Stimulated activated memory B cell treated with anti-CD40 and anti-IgM and Interleukin-4, amounts not matched to agents 10 μg/mL and 1 μg/mL and 100 μg/mL, for 72 hours (primary cell): ENCODE results near the gene ACSF2.

Experiments used
- ATAC-seq: fragments of 150-1000 bp; cut with Tn5 transposase; 2 replicates; pipeline ENCODE4 v1.10.0; 2021
- H3K27ac Mint-ChIP-seq: one replicate; pipeline ENCODE4 v1.8.0; 2022; ENCODE audit warnings: mild to moderate bottlenecking, mixed read lengths
- H3K27me3 Mint-ChIP-seq: one replicate; pipeline ENCODE4 v1.8.0; 2022; ENCODE audit warnings: mixed read lengths
- H3K36me3 Mint-ChIP-seq: one replicate; pipeline ENCODE4 v1.8.0; 2022; ENCODE audit warnings: mixed read lengths
- H3K4me1 Mint-ChIP-seq: one replicate; pipeline ENCODE4 v1.8.0; 2022; ENCODE audit warnings: mixed read lengths
- H3K4me3 Mint-ChIP-seq: one replicate; pipeline ENCODE4 v1.8.0; 2022; ENCODE audit warnings: mild to moderate bottlenecking, moderate library complexity, mixed read lengths
- H3K9me3 Mint-ChIP-seq: one replicate; pipeline ENCODE4 v1.8.0; 2022; ENCODE audit warnings: mixed read lengths

The ACSF2 gene

DNA sequence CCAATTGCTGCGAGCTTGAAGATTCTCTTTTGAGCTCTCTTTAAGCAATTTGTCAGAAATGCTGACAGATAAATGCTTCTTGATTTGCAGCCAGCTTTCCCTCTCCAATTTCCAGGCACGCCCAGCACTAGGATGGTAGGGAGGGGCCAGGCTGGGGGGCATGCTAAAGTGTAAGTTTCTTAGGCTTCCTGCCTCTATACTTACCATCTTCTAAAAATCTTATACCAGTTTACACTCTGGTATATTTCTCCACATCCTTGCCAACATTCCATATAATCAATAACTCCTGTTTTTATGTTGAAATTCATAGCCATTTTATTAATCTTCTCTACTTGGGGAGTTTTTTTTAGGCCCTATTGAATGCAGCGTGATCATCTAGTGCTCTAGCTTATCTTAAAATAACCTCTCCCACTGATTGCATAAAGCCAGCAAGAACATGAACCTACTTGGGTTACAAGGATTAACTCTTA, 17.5 kb downstream of the ACSF2 start:
- Mint-ChIP-seq H3K36me3 (peaks cover 11% of the 10 kb centered on the region), H3K4me1 (peaks cover 10% of the 10 kb centered on the region), H3K27ac (no peak overlapping the region), H3K4me3 (no peak overlapping the region), H3K27me3 (no peaks in the 10 kb centered on the region), H3K9me3 (no peaks in the 10 kb centered on the region)
- ATAC-seq = no peak

DNA sequence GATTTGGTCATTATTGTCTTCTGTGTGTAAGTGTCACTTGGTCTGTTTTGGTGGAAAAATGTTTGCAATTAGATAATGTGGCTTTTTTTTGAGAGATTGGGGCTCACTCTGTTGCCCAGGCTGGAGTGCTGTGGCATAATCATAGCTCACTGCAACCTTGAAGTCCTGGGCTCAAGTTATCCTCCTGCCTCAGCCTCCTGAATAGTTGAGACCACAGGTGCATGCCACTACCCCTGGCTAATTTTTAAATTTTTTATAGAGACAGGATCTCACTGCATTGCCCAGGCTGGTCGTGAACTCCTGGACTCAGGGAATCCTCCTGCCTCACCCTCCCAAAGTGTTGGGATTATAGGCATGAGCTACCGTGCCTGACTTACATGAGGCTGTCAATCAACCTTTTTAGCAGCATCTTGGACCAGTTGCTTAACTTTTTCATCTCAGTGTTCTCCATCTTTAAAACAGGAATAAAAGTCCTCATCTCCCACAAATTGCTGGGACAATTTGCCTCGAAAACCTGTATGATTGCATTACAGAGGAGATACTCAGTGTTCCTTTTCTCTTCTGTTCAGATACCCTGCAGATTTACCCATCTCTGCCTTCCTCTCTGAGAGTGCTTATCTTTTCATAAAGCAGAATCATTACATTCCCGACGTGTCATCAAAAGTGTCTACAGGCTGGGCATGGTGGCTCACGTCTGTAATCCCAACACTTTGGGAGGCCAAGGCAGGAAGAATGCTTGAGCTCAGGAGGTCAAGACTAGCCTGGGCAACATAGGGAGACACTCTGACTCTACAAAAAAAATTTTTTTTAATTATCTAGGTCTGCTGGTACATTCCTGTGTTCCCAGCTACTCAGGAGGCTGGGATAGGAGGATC, 19.1 kb downstream of the ACSF2 start:
- Mint-ChIP-seq H3K4me3 (no peak overlapping the region), H3K9me3 (no peaks in the 10 kb centered on the region), H3K36me3 (peaks cover 11% of the 10 kb centered on the region), H3K27me3 (no peaks in the 10 kb centered on the region), H3K4me1 (peaks cover 10% of the 10 kb centered on the region), H3K27ac (no peak overlapping the region)
- ATAC-seq = no peak

DNA sequence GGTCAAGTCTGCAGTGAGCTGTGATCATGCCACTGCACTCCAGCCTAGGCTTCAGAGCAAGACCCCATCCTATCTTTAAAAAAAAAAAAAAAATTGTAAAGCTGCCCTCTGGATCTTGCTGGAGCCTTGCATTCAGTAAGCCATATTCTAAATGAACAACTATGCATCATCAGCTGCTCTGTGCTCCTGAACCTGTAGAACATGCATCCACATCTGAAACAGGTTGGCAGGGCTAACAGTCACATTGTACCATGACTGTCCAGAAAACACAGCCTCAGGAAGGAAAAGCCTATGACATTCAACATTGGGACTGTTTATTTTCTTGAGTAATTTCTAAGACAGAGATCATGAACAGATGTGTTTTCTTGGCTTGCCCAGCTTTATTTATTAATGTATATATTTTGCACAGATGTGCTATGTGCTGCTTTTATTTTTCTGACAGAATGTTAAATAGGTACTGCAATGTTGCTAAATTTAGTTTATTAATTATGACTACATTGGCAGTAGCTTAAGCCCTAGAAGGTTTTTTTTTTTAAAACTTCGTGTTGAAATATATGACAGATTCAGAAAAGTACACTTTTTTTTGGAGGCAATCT, 19.8 kb downstream of the ACSF2 start:
- H3K4me3 Mint-ChIP-seq = no peak overlapping the region
- ATAC-seq = no peak

DNA sequence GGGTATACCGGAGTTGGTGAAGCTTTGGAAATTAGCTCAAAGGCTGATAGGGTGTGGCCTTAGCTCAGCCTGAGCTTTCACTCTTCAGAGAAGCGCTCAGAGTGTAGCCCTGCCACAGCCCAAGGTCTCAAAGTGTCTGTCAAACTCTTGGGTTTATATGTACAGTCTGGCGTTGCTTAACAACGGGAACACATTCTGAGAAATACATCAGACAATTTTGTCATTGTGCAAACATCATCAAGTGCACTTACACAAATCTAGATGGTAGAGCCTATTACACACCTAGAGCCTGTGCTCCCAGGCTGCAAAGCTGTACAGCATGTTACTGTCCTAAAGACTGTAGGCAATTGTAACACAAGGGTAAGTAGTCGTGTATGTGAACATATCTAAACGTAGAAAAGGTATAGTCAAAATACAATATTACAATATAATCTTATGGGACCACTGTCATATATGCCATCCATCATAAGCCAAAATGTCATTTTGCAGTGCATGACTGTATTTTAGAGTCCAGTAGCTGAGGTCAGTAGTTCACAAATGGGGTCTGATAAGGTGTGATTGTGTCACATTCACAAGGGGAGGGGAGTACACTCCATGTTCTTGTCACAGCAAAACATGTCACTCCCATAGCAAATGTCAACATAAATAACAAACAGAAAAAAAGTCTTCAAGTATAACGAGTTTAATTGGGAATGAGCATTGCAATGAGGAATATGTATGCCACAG, 22.0 kb downstream of the ACSF2 start:
- no peak for ATAC-seq
- Mint-ChIP-seq H3K36me3 (peaks cover 5% of the 10 kb centered on the region), H3K27me3 (no peaks in the 10 kb centered on the region), H3K4me3 (no peak overlapping the region), H3K4me1 (peaks cover 19% of the 10 kb centered on the region), H3K27ac (peak overlapping the region; percentile 66), H3K9me3 (no peaks in the 10 kb centered on the region)

More for the DNA sequence above, 19.8 kb downstream of the ACSF2 start:
- H3K4me1 Mint-ChIP-seq = peaks cover 5% of the 10 kb centered on the region
- H3K27me3 Mint-ChIP-seq = no peaks in the 10 kb centered on the region
- no peak overlapping the region for H3K27ac Mint-ChIP-seq
- no peaks in the 10 kb centered on the region for H3K9me3 Mint-ChIP-seq
- peaks cover 6% of the 10 kb centered on the region for H3K36me3 Mint-ChIP-seq

DNA sequence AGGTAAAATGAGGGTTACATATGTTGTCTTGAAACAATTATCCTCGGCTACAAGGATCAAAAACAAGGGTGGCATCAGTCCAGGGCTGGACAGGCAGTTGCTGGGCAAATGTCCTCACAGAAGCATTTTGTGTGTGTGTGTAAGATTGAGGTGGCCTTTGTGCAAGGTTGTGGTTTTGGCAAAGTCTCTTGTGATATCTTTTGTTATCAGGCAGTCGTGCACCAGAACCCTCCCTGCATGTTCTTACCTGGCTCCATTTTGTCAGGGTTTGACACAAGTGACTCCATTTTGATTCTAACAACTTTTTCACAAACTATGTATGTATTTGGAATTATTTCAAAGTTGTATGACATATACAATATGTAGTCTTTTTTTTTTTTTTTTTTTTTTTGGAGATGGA, 22.6 kb downstream of the ACSF2 start:
- no peak overlapping the region for H3K4me3 Mint-ChIP-seq
- H3K27ac Mint-ChIP-seq = peak overlapping the region; percentile 66
- ATAC-seq = no peak
- no peaks in the 10 kb centered on the region for H3K9me3 Mint-ChIP-seq
- no peaks in the 10 kb centered on the region for H3K27me3 Mint-ChIP-seq
- H3K36me3 Mint-ChIP-seq = peaks cover 5% of the 10 kb centered on the region
- H3K4me1 Mint-ChIP-seq = peaks cover 25% of the 10 kb centered on the region

DNA sequence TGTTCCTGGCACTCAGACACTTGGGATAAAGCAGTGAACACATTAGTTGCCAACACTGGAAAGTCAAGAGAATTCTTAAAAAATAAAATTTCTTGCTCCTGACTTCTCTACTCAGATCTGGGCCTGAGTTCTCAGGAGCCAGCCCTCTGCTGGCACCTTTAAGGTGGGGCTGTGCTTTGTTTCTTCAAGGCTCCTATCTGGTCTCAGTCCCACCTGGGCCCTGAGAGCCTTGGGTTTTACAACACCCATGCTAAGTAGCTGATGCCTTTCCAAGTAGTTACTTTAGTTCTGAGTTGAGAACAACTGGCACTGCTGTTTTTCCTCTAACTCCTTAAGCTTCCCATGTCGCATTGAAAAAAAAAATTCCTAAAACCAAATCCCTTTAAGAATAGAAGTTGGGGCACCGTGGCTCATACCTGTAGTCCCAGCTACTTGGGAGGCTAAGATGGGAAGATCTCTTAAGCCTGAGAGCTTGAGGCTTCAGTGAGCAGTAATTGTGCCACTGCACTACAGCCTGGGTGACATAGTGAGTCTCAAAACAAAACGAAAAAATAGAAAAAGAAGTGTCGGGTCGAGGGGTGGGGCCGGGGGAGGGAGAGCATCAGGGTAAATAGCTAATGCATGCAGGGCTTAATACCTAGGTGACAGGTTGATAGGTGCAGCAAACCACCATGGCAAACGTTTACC, 26.1 kb downstream of the ACSF2 start:
- peak; percentile 75 for ATAC-seq
- Mint-ChIP-seq H3K27me3 (no peaks in the 10 kb centered on the region), H3K9me3 (no peaks in the 10 kb centered on the region), H3K4me3 (peak overlapping the region; percentile 68), H3K4me1 (peaks cover 24% of the 10 kb centered on the region), H3K27ac (peak overlapping the region; percentile 76), H3K36me3 (peaks cover 14% of the 10 kb centered on the region)

DNA sequence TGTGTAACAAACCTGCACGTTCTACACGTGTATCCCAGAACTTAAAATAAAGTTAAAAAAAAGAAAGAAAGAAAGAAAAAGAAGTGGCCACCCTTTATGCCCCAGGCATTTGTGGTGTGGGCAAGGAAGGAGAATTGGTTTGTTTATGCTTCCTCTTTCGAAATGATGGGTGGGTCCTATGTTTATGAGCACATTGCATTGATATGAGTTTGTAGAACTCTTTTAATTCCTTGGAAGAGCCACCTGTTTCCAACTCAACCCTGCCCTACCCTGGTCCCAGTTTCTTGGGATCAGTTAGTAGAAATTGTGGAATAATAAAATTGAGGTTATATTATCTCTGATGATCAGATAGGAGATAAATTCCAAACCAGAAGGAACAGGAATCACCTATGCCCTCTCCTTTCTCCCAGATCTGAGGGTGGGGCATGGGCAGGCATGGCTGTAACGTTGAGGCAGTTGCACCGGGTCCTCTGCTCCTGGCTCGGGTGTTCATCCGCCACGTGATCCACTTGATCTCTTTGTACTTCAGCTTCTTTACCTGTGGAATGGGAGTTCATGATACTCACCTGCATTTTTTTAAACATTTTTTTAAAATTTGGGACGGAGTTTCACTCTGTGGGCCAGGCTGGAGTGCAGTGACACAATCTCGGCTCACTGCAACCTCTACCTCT, 26.7 kb downstream of the ACSF2 start:
- peaks cover 24% of the 10 kb centered on the region for H3K4me1 Mint-ChIP-seq
- peaks cover 14% of the 10 kb centered on the region for H3K36me3 Mint-ChIP-seq
- ATAC-seq = peak; percentile 92
- H3K9me3 Mint-ChIP-seq = no peaks in the 10 kb centered on the region
- H3K27ac Mint-ChIP-seq = peak overlapping the region; percentile 76
- H3K4me3 Mint-ChIP-seq = peak overlapping the region; percentile 68
- no peaks in the 10 kb centered on the region for H3K27me3 Mint-ChIP-seq

DNA sequence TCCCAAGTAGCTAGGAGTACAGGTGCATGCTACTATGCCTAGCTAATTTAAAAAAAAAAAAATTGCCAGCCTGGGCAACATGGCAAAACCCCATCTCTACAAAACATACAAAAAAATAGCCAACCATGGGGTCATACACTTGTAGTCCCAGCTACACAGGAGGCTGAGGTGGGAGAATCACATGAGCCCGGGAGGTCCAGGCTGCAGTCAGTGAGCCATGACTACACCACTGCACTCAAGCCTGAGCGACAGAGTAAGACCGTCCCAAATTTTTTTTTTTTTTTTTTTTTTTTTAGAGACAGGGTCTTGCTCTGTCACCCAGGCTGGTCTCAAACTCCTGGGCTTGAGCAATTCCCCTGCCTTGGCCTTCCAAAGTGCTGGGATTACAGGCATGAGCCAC, 27.9 kb downstream of the ACSF2 start:
- peaks cover 8% of the 10 kb centered on the region for H3K36me3 Mint-ChIP-seq
- H3K27ac Mint-ChIP-seq = peak overlapping the region; percentile 76
- no peaks in the 10 kb centered on the region for H3K9me3 Mint-ChIP-seq
- peaks cover 31% of the 10 kb centered on the region for H3K4me1 Mint-ChIP-seq
- no peak for ATAC-seq
- no peaks in the 10 kb centered on the region for H3K27me3 Mint-ChIP-seq
- no peak overlapping the region for H3K4me3 Mint-ChIP-seq

DNA sequence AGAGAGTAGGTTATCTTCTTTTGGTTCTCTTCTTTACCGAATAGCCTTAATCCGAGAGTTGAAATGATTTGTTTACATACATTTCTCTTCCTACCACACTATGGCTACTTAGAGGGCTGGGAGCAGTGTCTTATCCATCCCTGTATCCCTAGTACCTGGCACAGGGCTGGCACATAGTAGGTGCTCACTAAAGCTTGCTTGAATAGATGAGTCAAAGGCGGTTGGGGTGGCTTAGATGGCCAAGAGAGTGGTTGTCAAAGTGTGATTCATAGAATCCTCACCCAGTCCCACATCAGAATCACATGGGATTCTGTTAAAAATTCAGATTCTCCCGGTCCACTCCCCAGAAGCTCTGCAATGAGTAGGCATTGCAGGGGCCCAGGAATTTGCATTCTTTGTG, 31.6 kb downstream of the ACSF2 start:
- no peak overlapping the region for H3K4me3 Mint-ChIP-seq
- peaks cover 30% of the 10 kb centered on the region for H3K4me1 Mint-ChIP-seq
- H3K36me3 Mint-ChIP-seq = peaks cover 8% of the 10 kb centered on the region
- no peaks in the 10 kb centered on the region for H3K27me3 Mint-ChIP-seq
- no peaks in the 10 kb centered on the region for H3K9me3 Mint-ChIP-seq
- no peak overlapping the region for H3K27ac Mint-ChIP-seq
- ATAC-seq = no peak

DNA sequence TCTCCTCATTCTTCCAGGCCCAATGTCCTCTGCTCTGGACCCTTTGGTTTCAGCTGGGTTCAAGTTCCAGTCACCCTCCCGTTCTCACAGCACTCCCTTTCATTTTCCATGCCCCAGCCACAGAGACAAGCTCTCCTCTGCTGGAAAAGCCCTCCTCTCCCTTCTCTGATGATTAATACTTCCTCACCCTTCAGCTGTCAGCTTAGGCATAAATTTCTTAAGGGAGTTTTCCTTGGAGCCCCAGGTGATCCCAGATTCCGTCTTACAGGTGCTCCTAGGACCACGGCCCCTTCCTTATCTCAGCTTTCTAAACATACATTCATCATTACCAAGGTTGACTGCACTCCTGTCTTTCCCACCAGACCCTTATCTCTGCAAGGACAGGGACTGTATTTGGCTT, 32.3 kb downstream of the ACSF2 start:
- peak overlapping the region; percentile 17 for H3K27ac Mint-ChIP-seq
- no peak for ATAC-seq
- peaks cover 8% of the 10 kb centered on the region for H3K36me3 Mint-ChIP-seq
- no peaks in the 10 kb centered on the region for H3K9me3 Mint-ChIP-seq
- H3K4me3 Mint-ChIP-seq = no peak overlapping the region
- H3K4me1 Mint-ChIP-seq = peaks cover 23% of the 10 kb centered on the region
- H3K27me3 Mint-ChIP-seq = no peaks in the 10 kb centered on the region

DNA sequence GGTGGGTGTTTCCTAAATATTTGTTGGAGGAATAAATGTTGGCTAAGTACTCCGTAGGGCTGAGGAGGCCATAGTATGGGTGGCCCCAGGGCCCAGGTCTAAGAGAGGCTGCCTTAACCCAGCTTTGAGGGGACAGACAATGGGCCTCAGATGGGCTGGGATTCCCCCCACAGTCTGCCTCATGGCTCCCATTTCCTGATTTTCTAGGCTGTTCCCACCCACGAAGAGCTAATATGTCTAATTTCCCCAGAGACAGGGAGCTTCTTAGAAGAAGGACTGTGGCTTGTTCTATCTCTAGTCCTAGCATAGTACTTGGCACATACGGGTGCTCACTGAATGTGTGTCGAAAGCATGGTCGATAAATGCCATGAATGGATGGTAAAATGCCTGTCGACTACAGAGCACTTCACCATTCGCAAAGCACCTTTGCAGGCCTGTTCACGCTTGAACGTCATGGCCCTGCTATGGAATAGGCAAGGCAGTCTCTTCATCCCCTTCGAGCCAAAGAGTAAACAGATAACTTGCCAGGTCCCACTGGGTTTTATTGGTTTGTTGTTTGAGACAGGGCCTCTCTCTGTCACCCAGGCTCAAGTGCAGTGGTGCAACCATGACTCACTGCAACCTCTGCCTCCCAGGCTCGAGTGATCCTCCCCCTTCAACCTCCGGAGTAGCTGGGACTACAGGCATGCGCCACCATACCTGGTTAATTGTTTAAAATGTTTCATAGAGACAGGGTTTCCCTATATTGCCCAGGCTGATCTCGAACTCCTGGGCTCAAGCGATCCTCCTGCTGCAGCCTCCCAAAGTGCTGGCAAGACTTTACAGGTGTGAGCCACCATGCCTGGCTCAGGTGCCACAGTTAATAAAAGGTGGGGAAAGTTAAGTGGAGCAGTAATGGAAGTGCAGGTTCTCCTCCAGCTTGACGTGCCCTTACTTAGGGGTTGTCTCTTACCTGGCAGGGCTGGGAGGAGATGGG, 33.0 kb downstream of the ACSF2 start:
- Mint-ChIP-seq H3K27me3 (no peaks in the 10 kb centered on the region), H3K27ac (peak overlapping the region; percentile 47), H3K36me3 (peaks cover 10% of the 10 kb centered on the region), H3K9me3 (no peaks in the 10 kb centered on the region), H3K4me3 (no peak overlapping the region), H3K4me1 (peaks cover 19% of the 10 kb centered on the region)
- no peak for ATAC-seq

DNA sequence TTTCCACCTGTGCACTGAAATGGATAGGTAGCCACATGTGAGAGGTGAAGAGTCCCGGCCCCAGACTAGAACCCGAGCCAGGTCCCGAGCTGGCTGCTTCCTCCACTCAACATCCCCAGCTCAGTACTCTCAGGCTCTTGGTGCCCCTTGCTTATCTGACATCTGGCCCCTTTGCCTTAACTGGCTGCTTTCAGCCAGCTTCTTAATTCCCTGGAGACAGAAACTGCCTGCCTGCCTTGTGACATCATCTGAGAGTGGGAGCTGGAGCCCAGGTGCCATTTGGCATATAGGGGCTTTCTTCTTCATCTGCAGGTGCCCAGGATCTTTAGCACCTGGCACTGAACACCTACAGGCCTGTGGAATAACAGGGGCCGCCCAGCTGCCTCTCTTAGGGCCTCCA, 33.7 kb downstream of the ACSF2 start:
- H3K4me1 Mint-ChIP-seq = peaks cover 26% of the 10 kb centered on the region
- H3K27ac Mint-ChIP-seq = peak overlapping the region; percentile 47
- H3K27me3 Mint-ChIP-seq = no peaks in the 10 kb centered on the region
- H3K36me3 Mint-ChIP-seq = peaks cover 18% of the 10 kb centered on the region
- no peaks in the 10 kb centered on the region for H3K9me3 Mint-ChIP-seq
- ATAC-seq = no peak
- no peak overlapping the region for H3K4me3 Mint-ChIP-seq

DNA sequence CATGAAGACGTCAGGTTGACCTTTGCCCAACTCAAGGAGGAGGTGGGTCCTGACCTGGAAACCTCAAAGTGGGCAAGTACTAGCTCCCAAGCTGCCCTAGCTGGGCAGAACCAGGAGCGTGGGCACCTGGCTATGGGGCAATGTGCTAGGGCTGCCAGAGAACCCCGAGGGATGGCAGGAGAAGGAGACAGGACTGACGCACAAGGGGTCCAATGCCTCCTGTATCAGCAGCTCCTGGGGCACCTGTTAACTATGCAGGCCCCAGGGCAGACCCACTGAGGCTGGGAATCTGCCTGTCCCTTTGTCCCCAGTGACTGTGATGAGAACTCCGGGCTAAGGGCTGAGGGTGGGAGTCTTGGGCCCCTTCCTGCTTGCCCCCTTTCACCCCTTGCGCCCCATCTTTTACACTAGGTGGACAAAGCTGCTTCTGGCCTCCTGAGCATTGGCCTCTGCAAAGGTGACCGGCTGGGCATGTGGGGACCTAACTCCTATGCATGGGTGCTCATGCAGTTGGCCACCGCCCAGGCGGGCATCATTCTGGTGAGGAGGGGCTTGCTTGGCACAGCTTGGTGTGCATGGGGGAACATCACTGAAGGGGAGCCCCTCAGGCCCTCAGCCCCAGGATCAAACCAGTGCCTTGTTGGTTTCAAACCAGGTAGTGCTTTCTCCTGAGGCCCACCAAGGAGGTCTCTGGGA, 35.0 kb downstream of the ACSF2 start:
- Mint-ChIP-seq H3K36me3 (peaks cover 21% of the 10 kb centered on the region), H3K27me3 (no peaks in the 10 kb centered on the region), H3K4me3 (no peak overlapping the region), H3K4me1 (peaks cover 39% of the 10 kb centered on the region), H3K9me3 (no peaks in the 10 kb centered on the region), H3K27ac (no peak overlapping the region)
- no peak for ATAC-seq
